Stimulated activated CD4-positive, alpha-beta T cell treated with anti-CD3 and anti-CD28 coated beads, Interleukin-12 subunit alpha, Interleukin-12 subunit beta, amount 100 ng/mL, for 48 hours (primary cell): ENCODE data around the gene LRRTM4.

Experiments
- DNase-seq, 3 donors: peaks; one replicate each; pipeline ENCODE4 v3.0.0-alpha.2; 2020; ENCODE audit warnings: low read depth in 2 of 3, low spot score in 1 of 3

LRRTM4 gene

DNA sequence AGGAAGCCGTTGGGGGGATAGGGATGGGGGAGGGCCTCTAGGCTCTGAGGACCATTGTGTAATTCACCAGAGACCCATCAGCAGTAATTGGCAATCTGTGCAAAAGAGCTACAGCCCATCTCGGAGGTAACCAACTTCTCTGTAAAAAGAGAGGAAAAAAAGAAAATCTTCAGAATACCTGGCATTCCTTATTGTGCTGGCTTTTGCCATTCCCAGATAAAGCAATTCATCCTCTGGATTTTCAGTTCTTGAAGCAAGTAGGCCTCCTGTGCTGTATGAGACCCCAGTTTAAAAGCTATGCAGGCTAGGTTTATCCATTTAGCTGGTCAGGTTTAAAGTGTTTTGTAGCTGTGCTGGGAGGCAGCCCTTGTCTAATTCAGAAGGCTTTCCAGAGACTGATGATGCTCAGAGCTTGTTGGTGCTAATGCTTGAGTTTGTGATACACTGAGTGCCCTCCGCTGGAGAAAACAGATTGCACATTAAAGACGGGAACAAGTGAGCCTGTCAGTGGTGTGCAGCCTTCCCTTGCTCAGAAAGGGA is at the start of gene LRRTM4:
TSS of gene LRRTM4 (minus strand) at position 446 of the 540 bp plus-strand sequence.
- DNase-seq = no peak

DNA sequence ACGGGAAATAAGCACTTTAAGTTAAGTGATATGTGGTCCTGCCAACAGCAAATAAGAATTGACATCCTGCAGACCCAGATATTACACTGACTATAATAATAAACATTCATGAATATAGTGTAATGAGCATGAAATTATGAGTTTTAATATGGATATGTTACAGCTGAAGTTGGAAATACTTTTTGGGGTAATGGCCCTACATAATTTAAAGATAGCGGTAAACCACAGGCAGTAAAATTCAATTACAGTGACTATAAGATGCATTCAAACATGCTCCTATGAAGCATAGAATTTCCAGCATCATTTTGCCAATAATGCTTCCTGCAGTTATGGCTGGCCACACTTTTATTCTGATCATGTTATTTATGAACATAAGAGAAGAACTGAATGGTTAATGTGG is 49.4 kb upstream of the LRRTM4 start:
- DNase-seq = no peak

DNA sequence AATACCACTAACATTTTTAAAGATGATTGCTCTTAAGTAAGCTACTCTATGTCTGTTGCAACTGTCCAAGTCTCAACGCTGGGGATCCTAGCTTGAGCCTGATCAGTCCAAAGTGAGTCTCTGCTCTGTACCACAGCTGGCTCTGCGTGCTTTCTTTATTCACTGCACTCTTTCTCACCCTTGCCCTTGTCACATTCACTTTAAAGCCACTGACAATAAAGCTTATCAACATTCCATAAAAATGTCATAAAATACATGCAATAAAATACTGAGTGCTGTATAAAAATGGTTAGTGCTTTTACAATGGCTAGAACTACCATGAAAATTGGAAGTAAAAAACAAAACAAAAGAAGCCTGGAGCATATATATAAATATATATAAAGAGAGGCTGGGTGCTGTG is 45.5 kb upstream of the LRRTM4 start:
- no peak for DNase-seq

DNA sequence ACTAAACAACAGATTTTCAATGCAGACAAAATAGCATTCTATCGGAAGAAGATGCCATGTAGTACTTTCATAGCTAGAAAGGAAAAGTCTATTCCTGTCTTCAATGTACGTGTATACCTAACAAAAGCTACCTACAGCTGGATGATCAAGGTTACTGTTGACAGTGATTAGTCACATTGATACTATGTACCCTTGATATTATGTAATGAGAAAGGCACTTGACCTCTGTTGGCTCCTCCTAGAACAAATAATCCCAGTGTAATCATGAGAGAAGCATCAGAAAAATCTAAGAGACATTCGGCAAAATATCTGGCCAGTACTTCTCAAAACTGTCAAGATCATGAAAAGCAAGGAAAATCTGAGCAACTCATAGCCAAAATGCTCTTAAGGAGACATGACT is 44.4 kb upstream of the LRRTM4 start:
- DNase-seq = no peak

- DNase-seq = no peak
Observed at GRCh38 chr2:77566131-77566530, 44.0 kb upstream of the LRRTM4 start.

DNA sequence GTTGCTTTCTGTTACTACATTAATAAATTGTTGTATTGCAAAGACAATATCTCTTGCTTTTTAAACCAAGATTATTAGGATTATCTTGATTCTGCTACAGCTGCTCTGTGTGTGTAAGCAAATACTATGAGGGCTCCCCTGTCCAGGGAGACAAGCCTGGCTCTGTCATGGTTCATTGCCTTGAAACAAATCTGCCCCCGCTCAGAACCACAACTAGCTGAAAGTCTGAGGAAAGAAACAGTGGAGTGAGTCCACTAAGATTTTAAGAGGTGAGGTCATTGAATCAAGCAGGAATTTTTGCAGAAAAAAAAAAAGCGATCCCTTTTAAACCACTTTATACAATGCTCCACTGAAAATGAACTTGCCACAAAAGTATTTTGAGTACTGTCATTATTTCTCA is 30.8 kb upstream of the LRRTM4 start:
- no peak for DNase-seq

GRCh38 chr2:77538031-77538430 is 15.9 kb upstream of the LRRTM4 start:
- DNase-seq = no peak

DNA sequence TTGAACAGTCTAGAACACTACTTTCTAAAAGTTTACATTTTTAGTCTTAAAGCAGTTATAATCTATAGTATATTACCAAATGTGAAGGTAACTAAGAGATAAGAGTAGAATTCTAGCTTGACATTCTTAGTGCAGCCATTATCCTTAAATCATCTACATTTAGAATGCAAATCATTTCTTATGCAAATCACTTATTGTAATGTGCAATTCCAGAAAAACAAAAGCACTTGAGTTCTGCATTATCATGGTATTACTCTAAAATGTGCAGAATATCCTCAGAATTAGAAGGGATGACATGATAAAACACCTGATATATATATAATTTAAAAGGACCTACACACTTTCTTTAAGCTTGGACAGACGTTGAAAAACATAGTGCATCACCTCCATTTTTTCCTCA is 712 bp upstream of the LRRTM4 start:
- DNase-seq = no peak

DNA sequence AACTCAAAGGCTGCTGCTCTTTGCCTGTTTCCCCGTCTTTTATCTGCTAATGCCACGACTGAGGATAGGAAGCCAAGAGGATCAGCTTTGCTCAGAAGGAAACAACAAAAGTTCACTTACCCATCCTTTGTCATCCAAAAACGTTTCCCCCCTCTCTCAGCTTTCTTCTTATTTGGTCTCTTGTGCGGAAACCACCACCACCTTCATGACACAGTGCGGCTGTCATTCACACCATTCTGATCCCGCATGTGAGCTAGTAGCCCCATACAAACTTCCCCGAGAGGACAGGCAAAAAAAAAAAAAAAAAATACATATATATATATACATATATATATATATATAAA is 656 bp downstream of the LRRTM4 start:
- no peak for DNase-seq

- no peak for DNase-seq
Observed at GRCh38 chr2:77520641-77521547, 1.3 kb downstream of the LRRTM4 start.

- no peak for DNase-seq
Observed at GRCh38 chr2:77519888-77520506, 2.2 kb downstream of the LRRTM4 start.

DNA sequence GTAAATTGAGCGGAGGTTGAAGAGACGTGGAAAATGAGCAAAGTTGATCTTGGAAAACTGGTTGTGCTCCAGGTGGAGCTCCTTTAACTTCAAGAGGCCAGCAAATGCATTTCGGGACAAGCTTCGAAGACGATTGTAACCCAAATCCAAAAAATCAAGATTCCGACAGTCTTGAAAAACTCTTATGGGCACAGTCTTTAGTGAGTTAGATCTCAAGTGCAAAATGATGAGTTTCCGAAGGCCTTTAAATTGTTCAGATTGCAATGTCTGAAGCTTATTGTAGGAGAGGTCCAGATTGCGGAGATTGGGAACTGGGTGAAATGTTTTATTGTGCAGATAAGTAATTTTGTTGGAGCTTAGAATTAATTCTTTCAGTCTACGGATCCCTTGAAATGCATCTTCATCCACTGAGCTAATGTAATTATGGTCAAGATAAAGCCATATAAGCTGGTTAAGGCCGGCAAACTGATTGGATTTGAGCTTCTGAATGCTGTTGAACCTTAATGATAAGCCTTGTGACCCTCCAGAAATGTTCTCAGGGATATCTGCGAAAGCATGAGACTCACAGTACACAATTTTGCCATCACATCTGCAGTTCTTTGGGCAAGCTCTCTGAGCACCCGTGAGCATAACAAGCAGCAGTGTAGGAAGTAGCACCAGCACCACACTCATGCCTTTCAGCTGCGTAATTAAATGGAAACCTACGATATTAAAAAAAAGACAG is 2.9 kb downstream of the LRRTM4 start:
- DNase-seq = no peak

GRCh38 chr2:77518311-77518710 is 3.9 kb downstream of the LRRTM4 start:
- no peak for DNase-seq

DNA sequence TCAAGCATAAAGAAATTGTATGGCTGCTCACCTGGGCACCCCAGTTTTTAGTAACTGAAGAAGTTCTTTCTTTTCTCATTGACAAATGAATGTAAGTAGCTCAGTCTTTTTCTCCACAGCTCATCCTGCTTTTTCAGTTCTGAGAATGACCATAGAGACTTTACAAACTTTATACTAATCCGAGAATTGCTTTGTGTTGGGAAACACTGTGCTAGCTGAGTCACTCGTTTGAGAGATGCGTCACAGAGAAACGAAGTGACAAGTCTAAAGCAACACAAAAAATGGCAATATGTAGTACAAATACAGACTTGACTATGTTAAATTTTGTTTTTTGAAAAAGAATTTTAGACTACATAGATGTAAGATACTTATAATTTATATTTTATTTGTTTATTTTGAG is 9.0 kb downstream of the LRRTM4 start:
- DNase-seq = no peak

GRCh38 chr2:77512507-77512906 is 9.7 kb downstream of the LRRTM4 start:
- DNase-seq = no peak

DNA sequence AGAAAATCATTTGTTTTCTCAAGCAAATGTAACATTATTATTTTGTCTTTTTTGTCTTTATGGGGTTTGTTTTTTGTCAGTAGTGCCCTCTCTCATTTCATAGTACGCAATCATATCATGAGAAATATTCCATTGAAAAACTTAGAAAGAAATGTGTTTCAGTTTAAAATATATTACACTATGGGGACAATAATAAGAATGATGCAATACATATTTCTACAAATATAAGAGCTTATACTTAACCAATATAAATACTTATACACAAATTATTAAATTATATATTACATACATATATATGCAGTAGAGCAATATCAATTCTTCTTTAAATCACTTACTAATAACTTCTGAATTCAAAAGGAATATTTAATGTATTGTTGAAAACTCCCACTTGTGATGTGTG is 13.7 kb downstream of the LRRTM4 start:
- no peak for DNase-seq

- DNase-seq = no peak
Observed at GRCh38 chr2:77507657-77508056, 14.5 kb downstream of the LRRTM4 start.

DNA sequence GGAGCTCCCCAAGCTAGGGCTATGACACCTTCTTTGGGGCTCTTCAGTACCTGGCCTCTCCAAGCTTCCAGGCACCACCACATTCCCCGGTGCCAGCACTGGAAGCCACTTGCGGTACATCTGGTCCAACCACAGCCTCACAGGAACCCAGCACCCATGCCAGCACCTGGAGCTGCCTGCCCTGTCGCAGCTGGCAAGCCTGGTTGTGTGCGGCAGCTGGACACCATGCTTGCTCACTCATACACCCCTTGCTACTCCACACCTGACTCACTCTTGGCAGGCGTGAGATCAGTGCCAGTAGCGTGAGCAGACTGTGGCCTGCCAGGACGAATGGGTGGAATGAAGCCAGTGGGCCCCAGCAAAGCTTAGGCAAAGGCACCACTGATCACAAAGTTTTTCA is 34.0 kb downstream of the LRRTM4 start:
- DNase-seq = no peak

- DNase-seq = no peak
Observed at GRCh38 chr2:77487074-77487803, 34.9 kb downstream of the LRRTM4 start.

GRCh38 chr2:77484026-77484425 is 38.1 kb downstream of the LRRTM4 start:
- no peak for DNase-seq

DNA sequence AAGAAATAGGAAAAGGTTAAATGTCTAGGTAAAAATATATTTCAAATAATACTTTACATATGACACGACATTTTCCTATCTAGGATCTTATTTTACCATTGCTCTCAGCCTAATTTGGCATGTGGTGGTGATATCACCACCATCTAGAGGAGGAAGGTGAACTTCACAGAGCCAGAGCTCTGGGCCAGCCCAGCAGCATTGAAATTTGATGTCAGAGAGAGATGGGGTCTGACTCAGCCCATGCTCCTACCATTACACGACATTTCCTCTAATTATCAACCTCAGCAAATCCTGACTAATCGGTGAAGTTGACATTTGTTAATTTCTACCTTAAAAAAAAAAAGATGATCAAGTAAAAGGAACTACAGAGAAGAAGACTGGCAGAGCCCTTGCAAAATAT is 42.3 kb downstream of the LRRTM4 start:
- DNase-seq = no peak
